Measurements from ENCODE around the gene TNIP1.

Gene TNIP1

DNA sequence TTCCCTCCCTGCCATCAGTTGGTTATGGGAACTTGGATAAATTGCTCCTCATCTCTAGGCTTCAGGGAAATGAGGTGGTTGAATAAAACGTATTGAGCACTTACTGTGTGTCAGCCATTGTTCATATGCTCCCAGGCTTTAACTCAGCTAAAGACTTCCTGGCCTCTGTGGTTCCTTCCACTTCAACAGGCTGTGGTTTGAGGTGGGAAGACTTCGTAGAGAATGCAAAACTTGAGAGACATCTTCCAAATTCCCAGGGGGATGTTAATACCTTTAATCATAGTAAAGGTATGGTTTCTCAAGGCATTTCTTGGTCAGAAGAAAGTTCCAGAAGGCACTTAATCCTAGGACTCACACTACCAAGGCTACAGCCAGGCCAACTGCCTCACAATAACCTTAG, 62.0 kb downstream of the TNIP1 start:
- DNase-seq: no peak

DNA sequence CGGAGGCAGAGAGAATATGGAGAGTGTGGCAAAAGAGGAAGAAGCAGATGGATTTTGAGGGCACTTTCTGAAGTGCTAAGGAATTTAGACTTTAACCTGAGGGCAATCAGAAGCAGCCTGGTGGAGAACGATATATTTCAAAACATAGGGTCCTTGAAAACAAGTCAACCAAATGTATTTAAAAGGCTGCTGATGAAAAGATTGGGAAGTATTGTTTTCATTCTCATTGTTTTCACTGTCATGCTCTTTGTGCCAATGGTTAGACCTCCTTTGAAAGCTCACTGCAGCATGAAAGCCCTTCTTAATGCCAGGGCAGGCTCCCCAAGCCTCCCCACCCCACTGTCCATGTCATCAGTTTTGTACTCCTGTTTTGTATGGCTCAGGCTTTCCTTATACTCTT, 62.9 kb downstream of the TNIP1 start:
- DNase-seq: no peak

DNA sequence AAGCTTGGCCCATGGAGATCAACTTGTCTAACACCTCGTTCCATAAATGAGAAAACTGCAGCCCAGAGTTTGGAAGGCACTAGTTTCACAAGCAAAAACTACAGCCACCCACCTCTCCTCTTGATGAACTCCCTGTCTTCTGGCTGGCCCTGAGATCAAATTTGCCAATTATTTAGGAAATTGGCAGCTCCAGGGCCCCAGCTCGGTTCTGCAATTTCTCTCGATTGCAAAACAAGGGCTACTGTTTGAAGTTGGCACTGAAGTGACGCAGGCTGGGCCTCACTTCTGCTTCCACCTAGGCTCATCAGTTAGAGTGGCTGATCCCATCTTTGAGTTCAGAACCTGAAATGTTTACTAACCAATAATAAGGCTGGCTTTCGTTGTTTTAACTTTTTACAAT, 64.1 kb downstream of the TNIP1 start:
- DNase-seq: no peak

DNA sequence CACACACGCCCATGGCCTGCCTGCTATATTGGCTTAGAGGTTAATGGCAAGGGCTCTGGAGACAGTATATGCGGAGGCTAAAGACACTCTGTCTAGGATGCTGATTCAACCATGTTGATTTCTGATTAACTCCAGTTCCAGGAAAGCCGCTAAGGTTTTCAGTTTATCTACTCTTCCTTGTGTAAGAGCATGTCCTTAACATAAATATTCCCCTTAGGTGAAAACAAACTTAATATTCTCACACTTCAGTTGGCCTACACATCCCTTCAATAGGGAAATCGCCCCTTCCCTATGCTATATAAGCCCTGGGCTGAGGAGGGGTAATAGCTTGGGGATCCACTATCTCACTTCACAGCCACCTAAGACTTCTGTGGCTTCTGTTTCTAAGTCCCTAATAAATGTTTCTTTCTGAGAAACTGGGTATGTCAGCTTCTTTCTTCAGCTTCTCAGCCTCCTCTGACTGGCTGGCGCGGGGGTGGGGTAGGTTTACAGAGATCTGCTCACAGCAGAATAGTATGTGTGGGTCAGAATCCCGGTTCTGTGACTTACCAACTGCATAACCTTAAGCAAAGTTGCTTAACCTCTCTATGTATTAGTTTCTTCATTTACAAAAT, 64.8 kb downstream of the TNIP1 start:
- no peak for DNase-seq

DNA sequence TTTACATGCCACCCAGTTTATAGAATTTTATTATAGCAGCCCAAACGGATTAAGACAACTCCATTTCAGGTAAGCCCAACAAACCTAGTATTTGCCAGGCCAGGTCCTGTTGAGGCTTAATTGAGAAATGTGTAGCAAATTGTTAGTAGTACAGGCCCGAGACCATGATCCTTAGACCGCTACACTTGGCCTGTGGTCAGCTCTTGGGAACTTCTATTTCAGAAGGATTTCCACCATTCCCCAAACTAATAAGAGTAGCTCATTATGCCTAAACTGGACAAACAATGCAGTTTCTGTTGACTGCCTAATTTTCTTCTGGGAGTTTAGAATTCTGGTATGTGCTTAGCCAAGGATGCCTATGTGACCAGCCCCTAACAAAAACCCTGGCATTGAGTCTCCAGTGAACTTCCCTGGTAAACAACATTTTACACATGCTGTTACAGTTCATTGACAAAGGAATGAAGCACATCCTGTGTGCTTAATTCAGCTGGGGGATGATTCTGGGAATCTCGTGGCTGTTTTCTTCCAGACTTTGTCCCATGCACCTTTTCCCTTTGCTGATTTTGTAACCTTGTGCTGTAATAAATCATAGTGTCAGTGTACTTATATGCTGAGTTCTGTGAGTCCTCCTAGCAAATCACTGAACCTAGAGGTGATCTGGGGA, 66.0 kb downstream of the TNIP1 start:
- no peak for DNase-seq

DNA sequence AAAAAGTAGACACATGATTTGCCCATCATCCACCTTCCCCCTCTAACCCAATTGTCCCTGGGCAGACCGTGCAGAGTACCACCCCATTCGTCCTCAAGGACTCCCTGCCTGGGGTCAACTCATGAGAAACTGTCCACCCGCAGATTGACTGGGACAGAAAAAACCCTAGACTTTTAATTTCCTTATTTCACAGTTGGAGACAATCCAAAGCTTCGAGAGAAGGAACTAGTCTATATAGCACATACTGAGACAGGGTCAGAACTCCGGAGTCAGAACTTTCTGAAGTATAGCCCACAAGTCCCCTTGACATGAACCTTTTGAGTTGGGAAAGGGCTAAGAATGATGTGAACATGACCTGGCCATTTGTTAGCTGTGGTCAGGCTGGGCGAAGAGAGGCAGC, 68.0 kb downstream of the TNIP1 start:
- DNase-seq: no peak

DNA sequence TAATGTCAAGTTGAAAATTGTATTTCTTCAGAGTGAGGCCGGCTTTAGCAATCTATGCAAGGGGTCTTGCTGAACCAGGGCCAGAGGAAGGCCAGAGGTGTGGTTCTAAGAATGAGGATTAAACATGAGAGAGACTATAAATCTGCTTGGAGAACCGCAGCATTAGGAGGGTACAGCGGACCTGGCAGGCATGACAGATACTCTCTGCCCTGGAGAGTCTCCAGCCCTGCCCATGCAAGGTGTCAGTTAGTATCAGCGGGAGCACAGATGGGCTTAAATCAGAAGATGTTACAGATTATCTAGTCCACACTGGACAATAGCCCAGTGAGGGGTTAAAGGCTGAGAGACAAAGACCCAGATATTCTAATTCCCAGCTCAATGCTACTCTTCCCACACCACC, 71.9 kb downstream of the TNIP1 start:
- no peak for DNase-seq

DNA sequence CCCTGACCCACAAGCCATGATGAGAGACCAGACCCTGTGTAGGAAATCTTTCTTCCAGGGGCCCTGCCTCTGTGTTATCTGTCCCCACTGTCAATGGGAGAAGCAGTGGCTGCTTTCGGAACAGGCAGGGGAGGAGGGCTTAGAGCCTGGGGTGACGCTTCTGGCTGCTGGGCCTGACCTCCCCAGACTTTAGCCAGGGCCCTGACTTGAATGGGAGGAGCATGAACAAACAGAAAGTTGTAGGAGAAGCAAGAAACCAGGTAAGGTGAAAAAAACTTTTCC, 72.7 kb downstream of the TNIP1 start:
- no peak for DNase-seq

DNA sequence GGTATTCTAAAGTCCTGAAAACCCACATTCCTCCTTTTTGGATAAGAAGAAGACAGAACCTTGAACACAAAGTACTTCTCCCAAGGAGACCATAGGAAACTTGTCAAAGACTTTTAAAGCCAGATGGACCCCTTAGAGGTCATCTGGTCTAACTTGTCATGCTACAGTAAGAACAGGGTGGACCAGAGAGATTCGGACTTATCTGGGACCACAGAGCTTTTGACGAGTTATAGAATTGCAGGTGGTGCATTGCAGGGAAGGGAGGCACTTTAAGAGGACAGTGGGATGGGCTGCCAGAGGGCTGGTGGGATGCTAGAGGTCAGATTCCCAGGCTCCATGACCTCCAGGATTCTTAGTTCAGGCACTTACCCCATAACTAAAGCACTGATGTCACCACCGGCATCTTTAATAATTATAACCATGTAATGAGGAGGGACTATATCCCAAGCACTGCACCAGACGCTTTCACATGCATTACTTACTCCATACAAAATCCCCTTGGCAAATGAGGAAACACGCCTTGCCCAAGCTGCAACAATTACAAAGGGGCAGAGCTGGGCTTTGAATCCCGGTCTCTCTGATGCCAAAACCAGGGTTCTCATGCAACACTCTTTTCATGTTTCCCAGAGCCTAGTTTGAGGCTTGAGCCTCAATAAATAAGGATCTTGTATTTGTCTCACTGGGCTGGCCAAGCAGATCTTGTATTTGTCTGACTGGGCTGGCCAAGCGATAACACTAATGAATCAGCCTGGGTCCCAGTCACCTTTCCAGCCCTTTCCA, 73.2 kb downstream of the TNIP1 start:
- DNase-seq: no peak

DNA sequence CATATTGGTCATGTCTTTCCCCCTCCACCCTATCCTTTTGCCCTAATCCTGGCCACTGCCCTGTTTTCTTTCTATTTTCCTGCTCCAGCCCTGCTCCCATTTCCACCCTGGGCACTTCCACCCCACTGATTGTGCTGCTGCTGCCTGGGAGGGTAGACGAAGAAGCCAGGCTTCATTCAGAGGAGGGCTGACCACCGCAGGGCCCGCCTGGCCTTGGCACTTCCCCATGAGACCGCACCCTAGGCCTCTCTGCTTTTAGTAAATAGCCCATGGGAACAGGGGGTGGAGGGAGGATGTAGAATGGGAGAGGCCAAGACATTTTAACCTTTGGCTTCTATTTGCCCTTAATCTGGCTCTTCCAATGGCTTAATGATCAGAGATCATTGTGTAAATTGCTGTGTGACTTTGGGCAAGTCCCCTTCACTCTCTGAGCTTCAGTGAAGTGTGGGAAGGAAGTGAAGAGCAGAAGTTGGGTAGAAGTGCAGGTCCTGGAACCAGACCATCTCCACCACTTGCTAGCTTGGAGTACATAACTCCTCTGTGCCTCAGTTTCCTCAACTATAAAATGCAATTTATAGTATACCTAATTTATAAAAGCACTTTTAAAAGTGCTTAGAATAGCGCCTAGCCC, 74.0 kb downstream of the TNIP1 start:
- DNase-seq: no peak

DNA sequence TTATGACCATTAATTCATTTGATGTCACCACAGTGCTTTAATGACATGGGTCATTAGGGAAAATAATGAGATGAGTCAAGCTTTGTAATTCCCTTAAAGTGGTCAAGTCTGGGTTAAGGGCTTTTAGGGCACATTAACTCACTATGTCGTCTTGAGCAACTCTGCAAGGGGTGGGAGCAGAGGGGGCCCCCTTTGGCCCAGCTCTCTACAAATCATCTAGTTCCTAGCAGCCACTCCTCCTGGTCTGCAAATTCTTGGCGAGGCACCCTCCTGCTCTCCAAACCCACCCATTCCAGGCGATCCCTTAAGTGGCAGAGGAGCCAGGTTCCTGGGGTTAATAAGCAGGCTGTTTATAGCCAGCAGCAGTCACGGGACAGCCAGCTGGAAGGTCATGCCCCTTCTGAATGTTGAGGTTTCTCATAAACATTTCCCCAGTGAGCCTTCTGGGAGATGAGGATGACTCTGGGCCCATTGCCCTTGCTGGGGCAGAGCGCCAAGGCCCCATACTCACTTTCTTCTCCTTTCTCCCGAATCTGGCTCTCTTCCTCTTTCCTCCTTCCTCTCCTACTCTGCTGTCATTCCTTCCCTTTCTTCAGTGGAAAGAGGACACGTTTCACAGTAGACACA, 74.8 kb downstream of the TNIP1 start:
- peak; percentile 39 for DNase-seq

DNA sequence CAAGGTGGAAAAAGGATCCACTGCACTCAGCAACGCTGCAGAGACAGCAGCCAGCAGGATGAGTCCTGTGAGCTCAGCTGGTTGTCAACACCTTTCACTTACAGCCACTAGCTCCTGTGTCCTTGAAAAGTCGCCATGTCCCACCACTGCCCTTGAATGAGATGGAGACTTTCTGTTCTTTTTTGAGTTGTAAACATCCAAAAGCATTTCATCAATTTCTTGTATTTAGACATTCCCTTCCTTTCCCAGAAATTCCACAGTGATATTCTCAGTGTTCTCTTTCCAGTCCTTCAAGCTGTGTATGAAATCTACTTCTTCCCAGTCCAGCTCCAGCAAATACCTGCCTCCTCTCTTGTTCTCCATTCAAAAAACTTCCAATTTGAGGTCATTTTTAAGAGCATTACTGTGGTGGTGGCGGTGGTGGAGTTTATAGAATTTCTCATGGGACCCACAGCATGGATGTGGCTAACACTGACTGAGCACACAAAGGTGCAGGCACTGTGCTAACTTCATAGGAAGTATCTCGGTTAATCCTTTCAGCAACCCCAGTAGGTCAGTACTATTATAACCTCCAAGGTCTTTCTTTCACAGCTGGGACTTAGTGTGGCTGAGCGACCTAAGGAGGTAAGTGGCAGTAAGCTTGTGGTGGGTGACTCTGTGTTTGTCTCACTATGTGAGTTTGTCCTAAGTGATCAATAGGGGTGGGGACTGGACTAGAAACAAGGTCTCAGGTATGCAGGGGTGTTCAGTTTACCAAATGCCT, 75.5 kb downstream of the TNIP1 start:
- DNase-seq: no peak

DNA sequence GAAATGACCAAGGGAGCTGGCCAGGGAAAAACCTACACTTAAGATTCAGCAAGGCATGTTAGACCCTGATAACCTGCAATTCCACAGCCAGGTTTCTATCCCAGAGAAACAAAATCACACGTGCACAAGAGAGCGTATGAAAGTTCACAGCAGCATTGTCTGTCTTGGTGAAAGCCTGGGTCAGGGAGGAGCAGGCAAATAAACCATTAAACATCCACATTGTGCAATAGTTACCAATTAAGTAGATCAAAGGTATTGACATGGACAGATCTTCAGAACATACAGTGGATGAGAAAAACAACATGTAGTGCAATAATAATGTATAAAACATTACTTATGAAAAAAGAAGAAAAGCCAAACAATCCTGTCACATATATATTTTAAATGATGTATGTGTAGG, 76.3 kb downstream of the TNIP1 start:
- DNase-seq: no peak

DNA sequence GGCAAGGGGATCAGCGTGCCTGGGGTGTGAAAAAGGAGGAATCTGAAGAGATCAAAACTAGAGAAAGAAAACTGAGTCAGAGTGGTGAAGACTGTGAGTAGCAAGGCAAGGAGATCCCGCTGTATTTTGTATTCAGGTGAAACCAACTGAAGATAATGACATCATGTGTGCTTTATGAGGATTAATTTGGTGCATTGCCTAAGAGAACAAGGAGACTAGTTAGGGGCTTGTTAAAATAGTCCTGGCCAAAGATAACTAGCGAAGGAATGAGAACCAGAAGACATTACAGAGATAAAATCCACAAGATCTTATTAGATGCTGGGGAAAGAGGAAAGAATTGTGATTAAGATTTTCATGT, 77.4 kb downstream of the TNIP1 start:
- DNase-seq: no peak

DNA sequence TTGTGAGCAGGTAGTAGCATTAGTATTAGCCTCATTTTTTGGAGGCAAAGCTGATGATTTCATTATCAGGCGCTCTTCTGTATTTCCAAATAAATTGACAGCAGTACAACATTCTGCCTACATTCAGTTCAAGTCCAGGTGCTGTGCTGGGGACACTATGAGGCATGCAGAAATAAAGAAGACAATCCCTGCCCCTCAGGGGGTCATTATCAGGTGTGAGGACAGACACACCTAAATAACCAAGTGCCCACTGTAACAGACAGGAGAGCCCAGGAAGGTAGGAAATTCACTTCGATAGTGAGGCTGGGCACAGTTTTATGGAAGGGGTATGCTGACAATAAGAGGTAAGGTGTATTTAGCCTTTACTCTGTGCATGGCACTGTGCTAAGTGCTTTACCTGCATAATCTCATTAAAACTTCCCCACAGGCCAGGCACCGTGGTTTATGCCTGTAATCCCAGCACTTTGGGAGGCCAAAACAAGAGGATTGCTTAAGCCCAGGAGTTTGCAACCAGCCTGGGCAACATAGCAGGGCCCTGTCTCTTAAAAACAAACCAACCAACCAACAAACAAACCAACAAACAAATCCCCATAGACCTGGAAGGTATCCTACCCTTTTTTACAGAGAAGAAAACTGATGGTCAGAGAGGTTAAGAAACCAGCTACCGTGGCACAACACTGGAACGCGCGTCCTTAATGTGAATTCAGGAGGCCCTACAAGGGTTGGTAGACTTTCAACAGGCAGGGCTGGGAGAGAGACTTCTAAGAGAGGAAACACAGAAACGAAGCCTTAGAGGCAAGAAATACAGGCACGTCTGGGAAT, 77.9 kb downstream of the TNIP1 start:
- no peak for DNase-seq

DNA sequence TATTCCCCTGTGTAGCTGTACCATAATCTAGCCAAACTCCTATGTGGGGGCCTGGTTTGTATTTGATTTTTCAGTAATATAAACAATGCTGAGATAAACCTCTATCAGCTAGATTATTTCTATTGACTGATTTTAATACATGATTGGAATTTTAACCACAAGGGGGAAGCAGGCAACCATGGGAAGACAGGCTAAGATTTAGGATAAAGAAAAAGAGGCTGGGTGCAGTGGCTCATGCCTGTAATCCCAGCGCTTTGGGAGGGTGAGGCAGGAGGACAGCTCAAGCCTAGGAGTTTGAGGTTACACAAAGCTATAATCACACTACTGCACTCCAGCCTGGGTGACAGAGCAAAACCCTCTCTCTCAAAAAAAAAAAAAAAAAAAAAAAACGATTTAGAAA, 78.6 kb downstream of the TNIP1 start:
- peak; percentile 26 for DNase-seq

DNA sequence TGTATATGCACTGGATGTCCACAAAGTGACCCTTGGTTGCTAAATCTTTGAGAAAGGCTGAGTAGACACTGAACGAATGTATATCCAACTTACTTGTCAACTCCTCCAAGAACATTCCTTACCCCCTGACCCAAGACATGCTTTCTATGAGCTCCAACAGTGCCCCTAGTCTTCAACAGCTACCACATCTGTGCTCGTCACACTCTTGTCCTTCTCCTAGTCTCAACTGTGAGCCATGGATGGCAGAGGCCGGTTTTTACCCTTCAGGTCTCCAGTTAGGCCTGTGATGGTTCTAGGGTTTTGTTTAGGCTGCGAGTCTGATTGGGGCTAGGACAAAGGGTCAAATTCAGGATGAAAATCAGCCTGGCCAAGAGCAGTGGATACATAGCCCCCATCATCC, 79.4 kb downstream of the TNIP1 start:
- DNase-seq: no peak

DNA sequence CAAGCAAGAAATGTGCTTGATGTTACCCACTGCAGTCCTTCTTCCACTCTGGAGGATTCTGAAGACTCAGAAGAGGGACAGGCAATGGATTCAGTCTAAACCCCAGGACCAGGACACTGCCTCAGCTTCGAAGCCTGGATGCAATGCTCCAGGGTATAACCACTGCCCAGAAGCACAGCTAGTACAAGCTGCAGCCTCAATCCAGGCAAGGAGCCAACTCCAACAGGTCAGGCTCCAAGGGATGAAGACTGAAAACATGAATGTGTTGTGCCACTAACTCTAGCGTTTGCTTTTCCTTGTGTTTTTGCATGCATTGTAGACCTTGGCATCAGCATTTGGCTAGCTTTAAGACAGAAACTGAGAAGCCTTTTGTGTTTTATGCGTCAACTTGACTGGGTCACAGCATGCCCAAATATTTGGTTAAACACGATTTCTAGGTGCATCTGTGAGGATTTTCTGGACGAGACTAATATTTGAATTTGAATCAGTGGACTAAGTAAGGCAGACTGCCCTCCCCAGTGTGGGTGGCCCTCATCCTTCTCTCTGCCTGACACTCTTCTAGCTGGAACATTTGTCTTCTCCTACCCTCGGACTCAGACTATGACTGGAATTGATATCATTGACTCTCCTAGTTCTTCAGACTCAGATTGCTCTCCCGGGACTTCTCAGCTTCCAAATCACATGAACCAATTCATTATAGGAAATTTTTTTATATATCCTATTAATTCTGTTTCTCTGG, 81.0 kb downstream of the TNIP1 start:
- DNase-seq: no peak

DNA sequence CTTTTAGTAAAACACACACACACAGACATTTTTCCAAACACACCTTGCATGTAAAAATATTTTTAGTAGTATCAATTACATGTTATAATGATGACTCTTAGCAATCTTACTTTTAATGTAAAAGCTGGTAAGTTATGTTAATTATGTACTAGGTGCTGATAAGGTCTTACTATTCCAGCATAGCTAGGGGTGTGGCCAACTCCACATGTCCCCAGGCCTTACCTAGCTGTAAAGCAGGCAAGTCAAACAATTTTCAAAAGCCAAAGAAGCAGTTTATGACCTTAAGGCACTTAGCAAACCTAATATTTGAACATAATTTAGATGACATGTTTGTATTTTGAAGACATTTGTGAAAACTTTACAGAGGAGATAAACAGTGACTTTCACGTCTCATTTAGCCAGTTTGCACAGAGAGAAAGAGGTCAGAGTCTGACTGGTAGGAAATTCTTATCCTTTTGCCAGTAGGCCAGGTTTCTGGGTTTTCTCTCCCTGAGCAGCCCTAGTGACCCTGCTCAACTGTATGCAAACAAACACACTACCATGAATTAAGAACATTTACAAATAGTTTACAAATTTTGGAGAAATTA, 86.9 kb downstream of the TNIP1 start:
- DNase-seq: no peak

DNA sequence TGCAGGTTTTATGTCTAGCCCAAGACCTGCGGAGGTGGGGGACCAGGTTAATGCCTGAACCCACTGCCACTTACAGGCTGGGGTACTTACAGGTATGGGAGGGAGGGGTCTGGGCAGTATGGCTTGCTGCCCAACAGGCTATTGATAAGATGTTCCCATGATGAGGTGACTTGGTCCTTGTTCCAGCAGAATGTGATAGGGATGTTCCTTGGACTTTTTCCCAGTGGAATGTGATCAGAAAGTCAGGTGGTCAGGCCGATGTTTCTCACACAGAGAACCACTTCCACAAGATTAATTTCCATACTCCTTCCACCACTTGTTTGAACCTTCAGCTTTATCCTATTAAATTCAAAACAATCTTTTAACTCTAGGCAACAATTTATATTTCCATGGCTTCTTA, 87.4 kb downstream of the TNIP1 start:
- no peak for DNase-seq

DNA sequence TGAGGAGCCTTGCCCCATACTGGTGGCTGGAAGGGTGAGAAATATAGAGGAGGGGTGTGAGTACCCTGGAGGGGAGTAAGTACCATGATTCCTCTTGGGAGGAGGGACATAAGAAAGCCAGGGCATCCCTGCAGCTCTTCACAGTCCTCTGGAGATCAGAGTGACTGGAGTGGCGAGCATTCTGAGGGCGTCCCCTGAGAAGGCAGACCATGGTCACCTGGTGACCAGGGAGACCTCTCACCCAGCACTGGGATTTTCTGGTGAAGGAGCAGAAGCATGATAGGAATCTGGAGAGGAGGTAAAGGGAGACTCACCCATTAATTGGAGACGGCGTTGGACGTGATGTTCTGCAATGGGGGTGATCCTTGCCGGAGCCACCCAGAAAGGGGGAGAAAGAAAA, 88.1 kb downstream of the TNIP1 start:
- DNase-seq: no peak

Measured in fibroblast of upper back skin (primary cell).